ENCODE data around the gene ZNF575. TPM values are rescaled to one million over a fixed set of nuclear protein-coding genes. Genes with fewer than 3 reads are reported as not detected.

The ZNF575 gene
- total RNA-seq, 4 donors from 2014 or later, result 0.21 to 2.8 TPM; not detected in 2

GRCh38 chr19:43570174-43570791 lies 37.3 kb downstream of the ZNF575 start:
- intact Hi-C loops (cut with DNase I; ENCODE audit: low total_unique reads), result no loop called here
- Histone ChIP-seq H3K27ac (no peak overlapping the region), H3K27me3 (no peaks in the 10 kb centered on the region), H3K9me3 (no peaks in the 10 kb centered on the region), H3K4me1 (peaks cover 0 to 5% of the 10 kb centered on the region in 2 donors), H3K4me3 (no peak overlapping the region), H3K36me3 (no peaks in the 10 kb centered on the region)
- TF ChIP-seq POLR2A (IDR thresholded peaks at IDR 0.05), result no peak
- no peak for DNase-seq

- no peak for DNase-seq
- intact Hi-C loops (cut with DNase I; ENCODE audit: low total_unique reads), result no loop called here
These were observed 39.2 kb downstream of the ZNF575 start for GRCh38 chr19:43572171-43572588.

GRCh38 chr19:43574424-43575155 lies 41.6 kb downstream of the ZNF575 start:
- DNase-seq, result no peak
- H3K36me3 ChIP-seq, result no peaks in the 10 kb centered on the region
- H3K27me3 ChIP-seq, result no peaks in the 10 kb centered on the region
- H3K4me1 ChIP-seq, result peaks cover 0 to 5% of the 10 kb centered on the region in 2 donors
- H3K9me3 ChIP-seq, result no peaks in the 10 kb centered on the region
- intact Hi-C loops (cut with DNase I; ENCODE audit: low total_unique reads), result loop anchor here (5.0 kb wide), 1 partner anchor 93 kb away; no protein-coding TSS in a partner anchor
- peak overlapping the region; percentile 85 to 89 for H3K27ac ChIP-seq
- TF ChIP-seq POLR2A (IDR thresholded peaks at IDR 0.05) (no peak), CTCF (IDR thresholded peaks at IDR 0.05) (no peak)
- H3K4me3 ChIP-seq, result peak overlapping the region; percentile 79 to 95

More at GRCh38 chr19:43572171-43572588, 39.2 kb downstream of the ZNF575 start:
- Histone ChIP-seq H3K4me3 (no peak overlapping the region), H3K36me3 (no peaks in the 10 kb centered on the region), H3K27me3 (no peaks in the 10 kb centered on the region), H3K9me3 (no peaks in the 10 kb centered on the region), H3K27ac (no peak overlapping the region), H3K4me1 (peaks cover 0 to 5% of the 10 kb centered on the region in 2 donors)
- no peak for TF ChIP-seq POLR2A (IDR thresholded peaks at IDR 0.05)
- no peak for TF ChIP-seq CTCF (IDR thresholded peaks at IDR 0.05)

- H3K27me3 ChIP-seq, result no peaks in the 10 kb centered on the region
- no peaks in the 10 kb centered on the region for H3K36me3 ChIP-seq
- peaks cover 0 to 5% of the 10 kb centered on the region in 2 donors for H3K4me1 ChIP-seq
- H3K27ac ChIP-seq, result peak within 1 kb of the TSS; percentile 85 to 89
- TF ChIP-seq CTCF (IDR thresholded peaks at IDR 0.05) (no peak), POLR2A (IDR thresholded peaks at IDR 0.05) (peak; percentile 55 to 67)
- intact Hi-C loops (cut with DNase I; ENCODE audit: low total_unique reads), result loop anchor here (5.0 kb wide), 1 partner anchor 92 kb away; no protein-coding TSS in a partner anchor
- no peaks in the 10 kb centered on the region for H3K9me3 ChIP-seq
- peak within 1 kb of the TSS; percentile 79 to 95 for H3K4me3 ChIP-seq
- peak; percentile 97 to 98 for DNase-seq
These were observed 42.4 kb downstream of the ZNF575 start, which contains the start of the genes PINLYP and XRCC1 for GRCh38 chr19:43575156-43575950. TSS of gene PINLYP (plus strand) at chr19:43575801. CDS start at chr19:43577192, 1,391 bp downstream. TSS of gene XRCC1 (minus strand) at chr19:43575527. CDS start at chr19:43575458, 69 bp downstream.

Measured in uterus (tissue), 4 donors.